Breast epithelium (tissue), 3 donors: ENCODE results near the gene SH3BP1.

Experiments used
- POLR2A ChIP-seq: fragments of 450-650 bp; IDR thresholded peaks from one replicate; pipeline ENCODE4 v1.6.1; 2016; ENCODE audit warnings: antibody characterized with exemption, mild to moderate bottlenecking, moderate library complexity
- POLR2AphosphoS5 ChIP-seq, 3 donors: sonication (generic); formaldehyde crosslinking; IDR thresholded peaks; one replicate each; pipeline ENCODE4 v1.6.1; 2017; ENCODE audit warnings: antibody characterized with exemption in 3 of 3
- TF ChIP-seq, protein P1 (sequence below), 3 donors: fragments of 450-650 bp; IDR thresholded peaks; one replicate each; pipeline ENCODE4 v1.5.1; 2016 to 2017; ENCODE audit warnings: antibody characterized with exemption in 3 of 3, mild to moderate bottlenecking in 3 of 3, moderate library complexity in 3 of 3

DNA sequence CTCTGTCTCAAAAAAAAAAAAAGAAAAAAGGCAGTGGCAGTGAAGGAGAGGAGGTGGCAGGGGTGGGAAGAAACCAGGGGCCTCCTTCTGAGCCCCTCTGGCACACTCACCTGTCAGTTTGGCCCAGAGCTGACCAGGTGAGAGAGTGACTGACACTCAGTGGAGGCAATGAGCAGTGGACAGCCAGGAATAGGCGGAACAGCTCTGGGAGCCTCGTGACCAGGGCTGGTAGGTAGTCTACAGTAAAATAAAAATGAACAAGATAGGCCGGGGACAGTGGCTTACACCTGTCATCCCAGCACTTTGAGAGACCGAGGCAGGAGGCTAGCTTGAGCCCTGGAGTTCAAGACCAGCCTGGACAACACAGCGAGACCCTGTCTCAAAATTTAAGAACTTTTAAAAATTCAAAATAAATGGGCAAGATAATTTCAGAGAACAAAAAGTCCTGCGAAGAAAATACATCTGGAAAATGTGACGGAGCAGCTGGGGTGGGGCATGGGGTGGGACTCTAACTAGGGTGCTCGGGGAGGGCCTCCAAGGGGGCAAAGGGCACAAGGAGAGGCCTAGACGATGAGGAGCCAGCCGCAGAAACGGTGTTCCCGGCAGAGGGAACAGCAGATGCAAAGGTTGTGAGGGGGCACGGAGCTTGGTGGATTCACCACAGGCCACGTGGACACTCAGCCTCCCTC lies 15.2 kb downstream of the SH3BP1 start:
- TF ChIP-seq, protein P1, sequence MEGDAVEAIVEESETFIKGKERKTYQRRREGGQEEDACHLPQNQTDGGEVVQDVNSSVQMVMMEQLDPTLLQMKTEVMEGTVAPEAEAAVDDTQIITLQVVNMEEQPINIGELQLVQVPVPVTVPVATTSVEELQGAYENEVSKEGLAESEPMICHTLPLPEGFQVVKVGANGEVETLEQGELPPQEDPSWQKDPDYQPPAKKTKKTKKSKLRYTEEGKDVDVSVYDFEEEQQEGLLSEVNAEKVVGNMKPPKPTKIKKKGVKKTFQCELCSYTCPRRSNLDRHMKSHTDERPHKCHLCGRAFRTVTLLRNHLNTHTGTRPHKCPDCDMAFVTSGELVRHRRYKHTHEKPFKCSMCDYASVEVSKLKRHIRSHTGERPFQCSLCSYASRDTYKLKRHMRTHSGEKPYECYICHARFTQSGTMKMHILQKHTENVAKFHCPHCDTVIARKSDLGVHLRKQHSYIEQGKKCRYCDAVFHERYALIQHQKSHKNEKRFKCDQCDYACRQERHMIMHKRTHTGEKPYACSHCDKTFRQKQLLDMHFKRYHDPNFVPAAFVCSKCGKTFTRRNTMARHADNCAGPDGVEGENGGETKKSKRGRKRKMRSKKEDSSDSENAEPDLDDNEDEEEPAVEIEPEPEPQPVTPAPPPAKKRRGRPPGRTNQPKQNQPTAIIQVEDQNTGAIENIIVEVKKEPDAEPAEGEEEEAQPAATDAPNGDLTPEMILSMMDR (IDR thresholded peaks at IDR 0.05): no peak
- no peak for TF ChIP-seq POLR2AphosphoS5 (IDR thresholded peaks at IDR 0.05)
- TF ChIP-seq POLR2A: no peak
